IMR-90 (cell line): ENCODE results near the gene LMNB1. TPM values are rescaled to one million over a fixed set of nuclear protein-coding genes. Genes with fewer than 3 reads are reported as not detected.

Source experiments
- ATAC-seq: fragments of 200-7000 bp; cut with Tn5 transposase; 2 replicates; pipeline ENCODE4 v1.9.1; 2020; ENCODE audit warnings: low read depth, mild to moderate bottlenecking, moderate library complexity
- BruUV-seq: library from RNA; stranded (reverse); fragments of 400-500 nt; replicated peaks from 2 replicates; lab custom pipeline; 2021; lab: Mats Ljungman, UMichigan
- CTCF ChIA-PET: fragments of 300-600 bp; formaldehyde crosslinking; extraction: SDS; loops from one replicate; lab custom pipeline; 2021; ENCODE audit warnings: antibody characterized with exemption; lab: Yijun Ruan, JAX
- POLR2A ChIA-PET: fragments of 300-600 bp; sonication (Branson Sonifier 250); formaldehyde crosslinking; loops from one replicate; lab custom pipeline; 2022; ENCODE audit warnings: antibody characterized with exemption; ENCODE audit not compliant: unreplicated experiment; lab: Charles Lee
- DNase-seq: peaks from one replicate; pipeline ENCODE4 v3.0.0; 2013
- H2AFZ ChIP-seq: replicated peaks from 2 replicates; pipeline ENCODE3; 2013; ENCODE audit warnings: low read length, mild to moderate bottlenecking; ENCODE audit not compliant: poor library complexity
- H2AK5ac ChIP-seq: 2 replicates; pipeline ENCODE4 v1.6.1; 2013; ENCODE audit warnings: low read depth, low read length, inconsistent platforms
- H2AK9ac ChIP-seq: replicated peaks from 2 replicates; pipeline ENCODE3; 2013; ENCODE audit warnings: mild to moderate bottlenecking, low read depth, low read length, moderate library complexity; ENCODE audit not compliant: poor library complexity
- H2BK120ac ChIP-seq: 2 replicates; pipeline ENCODE4 v1.6.1; 2013; ENCODE audit warnings: low read depth, low read length, inconsistent platforms
- H2BK15ac ChIP-seq: 3 replicates; pipeline ENCODE4 v1.6.1; 2013; ENCODE audit warnings: low read depth, low read length, inconsistent platforms
- H2BK20ac ChIP-seq: 2 replicates; pipeline ENCODE4 v1.6.1; 2013; ENCODE audit warnings: low read depth, mild to moderate bottlenecking, inconsistent platforms, low read length, moderate library complexity
- H2BK5ac ChIP-seq: 2 replicates; pipeline ENCODE4 v1.6.1; 2013; ENCODE audit warnings: mild to moderate bottlenecking, low read depth, low read length, inconsistent platforms; ENCODE audit not compliant: poor library complexity, severe bottlenecking
- H3K14ac ChIP-seq: replicated peaks from 2 replicates; pipeline ENCODE4 v1.6.1; 2013; ENCODE audit warnings: low read depth, low read length, inconsistent platforms
- H3K18ac ChIP-seq: 2 replicates; pipeline ENCODE4 v1.6.1; 2013; ENCODE audit warnings: low read depth, low read length, control low read depth
- H3K23ac ChIP-seq: 2 replicates; pipeline ENCODE4 v1.6.1; 2013; ENCODE audit warnings: low read depth, low read length, inconsistent platforms
- H3K27ac ChIP-seq: 2 replicates; pipeline ENCODE4 v1.5.1; 2013; ENCODE audit warnings: mild to moderate bottlenecking, control low read depth, low read length; ENCODE audit not compliant: insufficient read depth
- H3K27me3 ChIP-seq: 2 replicates; pipeline ENCODE4 v1.6.1; 2013; ENCODE audit warnings: low read length; ENCODE audit not compliant: control insufficient read depth, insufficient read depth
- H3K36me3 ChIP-seq: 2 replicates; pipeline ENCODE4 v1.6.1; 2013; ENCODE audit warnings: low read length, mixed read lengths; ENCODE audit not compliant: control insufficient read depth, insufficient read depth
- H3K4ac ChIP-seq: 2 replicates; pipeline ENCODE4 v1.6.1; 2013; ENCODE audit warnings: low read depth, low read length, inconsistent platforms
- H3K4me1 ChIP-seq: 2 replicates; pipeline ENCODE4 v1.6.1; 2013; ENCODE audit warnings: low read length, mixed read lengths; ENCODE audit not compliant: control insufficient read depth, insufficient read depth
- H3K4me2 ChIP-seq: 2 replicates; pipeline ENCODE4 v1.6.1; 2013; ENCODE audit warnings: low read depth, mild to moderate bottlenecking, control low read depth, low read length, moderate library complexity
- H3K4me3 ChIP-seq: 2 replicates; pipeline ENCODE4 v1.5.1; 2013; ENCODE audit warnings: low read depth, mild to moderate bottlenecking, control low read depth, low read length, moderate library complexity; ENCODE audit not compliant: insufficient read depth
- H3K56ac ChIP-seq: 2 replicates; pipeline ENCODE4 v1.6.1; 2013; ENCODE audit warnings: low read length, inconsistent platforms; ENCODE audit not compliant: insufficient read depth; ENCODE audit errors: extremely low read depth
- H3K79me1 ChIP-seq, 2 experiments: 2 replicates each; pipeline ENCODE4 v1.6.1; 2013; ENCODE audit warnings: low read length in 2 of 2, inconsistent platforms in 1 of 2, low read depth in 1 of 2
- H3K9ac ChIP-seq: 2 replicates; pipeline ENCODE4 v1.6.1; 2013; ENCODE audit warnings: low read depth, low read length, control low read depth
- H3K9me1 ChIP-seq: 2 replicates; pipeline ENCODE4 v1.6.1; 2013; ENCODE audit warnings: low read length, inconsistent platforms; ENCODE audit not compliant: insufficient read depth
- H3K9me3 ChIP-seq: 2 replicates; pipeline ENCODE4 v1.6.1; 2013; ENCODE audit warnings: low read length; ENCODE audit not compliant: control insufficient read depth, insufficient read depth
- H4K20me1 ChIP-seq: 2 replicates; pipeline ENCODE4 v1.6.1; 2013; ENCODE audit warnings: low read length, inconsistent platforms; ENCODE audit not compliant: insufficient read depth
- H4K5ac ChIP-seq: 2 replicates; pipeline ENCODE4 v1.6.1; 2013; ENCODE audit warnings: mild to moderate bottlenecking, low read depth, low read length, control low read depth
- H4K8ac ChIP-seq, 2 experiments: 2 replicates each; pipeline ENCODE4 v1.6.1; 2013; ENCODE audit warnings: low read depth in 2 of 2, low read length in 2 of 2, control low read depth in 1 of 2, inconsistent platforms in 1 of 2
- H4K91ac ChIP-seq: 2 replicates; pipeline ENCODE4 v1.6.1; 2013; ENCODE audit warnings: low read depth, low read length, inconsistent platforms; ENCODE audit not compliant: insufficient read depth
- CEBPB ChIP-seq: IDR thresholded peaks from 2 replicates; pipeline ENCODE4 v1.6.1; 2012; ENCODE audit warnings: low read depth, low read length, improper control_type of control experiment
- CHD1 ChIP-seq: IDR thresholded peaks from 2 replicates; pipeline ENCODE4 v1.6.1; 2012; ENCODE audit warnings: low read depth, low read length, improper control_type of control experiment
- CTCF ChIP-seq: conservative IDR thresholded peaks from 2 replicates; pipeline ENCODE4 v1.5.1; 2012; ENCODE audit warnings: mild to moderate bottlenecking, low read depth, low read length, improper control_type of control experiment
- MXI1 ChIP-seq: IDR thresholded peaks from 2 replicates; pipeline ENCODE4 v1.6.1; 2012; ENCODE audit warnings: low read depth, mild to moderate bottlenecking, low read length, moderate library complexity, borderline replicate concordance
- RAD21 ChIP-seq: IDR thresholded peaks from 2 replicates; pipeline ENCODE4 v1.6.1; 2012; ENCODE audit warnings: low read length, improper control_type of control experiment
- RCOR1 ChIP-seq: IDR thresholded peaks from 2 replicates; pipeline ENCODE4 v1.6.1; 2012; ENCODE audit warnings: mild to moderate bottlenecking, low read length, improper control_type of control experiment; ENCODE audit not compliant: insufficient replicate concordance
- SMC3 ChIP-seq: fragments of 150-350 bp; IDR thresholded peaks from 2 replicates; pipeline ENCODE4 v1.6.1; 2016; ENCODE audit warnings: low read depth, mild to moderate bottlenecking, antibody characterized with exemption, low read length, moderate library complexity
- WGBS, 2 experiments: methylation state at CpG; one replicate each; pipeline versions ENCODE4 v1.1.5 to v1.1.7; 2013; ENCODE audit warnings: missing lambda C conversion rate in 2 of 2; ENCODE audit not compliant: insufficient read length in 1 of 2; ENCODE audit errors: extremely low coverage in 2 of 2; 5-methylcytosine and 5-hydroxymethylcytosine counted together
- dilution Hi-C: fragments of 300-500 bp; cut with HindIII; formaldehyde crosslinking; loops from one replicate; pipeline ENCODE4 v1.14.3; 2018; ENCODE audit warnings: low sequenced_read_pairs; ENCODE audit not compliant: unreplicated experiment
- in situ Hi-C: fragments of 300-500 bp; cut with MboI; formaldehyde crosslinking; loops from 3 replicates; pipeline ENCODE4 v1.14.3; 2019; ENCODE audit warnings: low sequenced_read_pairs, inconsistent platforms, mixed read lengths
- intact Hi-C: fragments of 100-400 bp; cut with micrococcal nuclease; formaldehyde crosslinking; loops from 2 replicates; pipeline ENCODE4 v1.10.0; 2022
- polyA plus RNA-seq, 3 experiments: library from polyadenylated mRNA; depleted of rRNA; stranded (reverse); fragments of >200 nt; gene quantifications; 2 replicates each; pipeline ENCODE4 v1.2.3, GENCODE V29; 2012; ENCODE audit warnings: low replicate concordance in 1 of 3
- total RNA-seq: library from RNA; depleted of rRNA; stranded (reverse); fragments of >200 nt; gene quantifications from 2 replicates; pipeline ENCODE4 v1.2.3, GENCODE V29; 2012

Gene LMNB1
- total and polyA plus RNA-seq, 2 of the 4 experiments (the other 2 are of a cell fraction): 36.0 to 53.6 TPM

- no peak overlapping the region for H4K91ac ChIP-seq
- no peak overlapping the region for H2BK15ac ChIP-seq
- TF ChIP-seq MXI1: no peak
- peak; percentile 71 for TF ChIP-seq RAD21
- 0 out of 2 replicates have a peak, but pooled peaks have one; percentile 19 for TF ChIP-seq CEBPB
- TF ChIP-seq CTCF: peak; percentile 70
- no peak for TF ChIP-seq CHD1
- TF ChIP-seq SMC3: peak; percentile 74
- no peak for TF ChIP-seq RCOR1
- peak; percentile 81 for DNase-seq
- no peak overlapping the region for H3K9ac ChIP-seq
- intact Hi-C loops: loop anchor here (1.0 kb wide), 2 partner anchors 104 to 124 kb away; no protein-coding TSS in a partner anchor
- peak overlapping the region; percentile 55; the same call in 1 of the 2 replicates for H3K4me2 ChIP-seq
- H4K20me1 ChIP-seq: peaks cover 8% of the 10 kb centered on the region
- H3K27me3 ChIP-seq: no peaks in the 10 kb centered on the region
- H2BK120ac ChIP-seq: no peak overlapping the region
- WGBS, 2 experiments: 42 to 100% methylated on average over 1 to 4 of the region's 7 CpGs
- H3K4me1 ChIP-seq: no peaks in the 10 kb centered on the region
- H3K18ac ChIP-seq: no peak overlapping the region
- ATAC-seq: no peak
- POLR2A ChIA-PET: no interaction called here
- no peak overlapping the region for H3K27ac ChIP-seq
- CTCF ChIA-PET: interaction anchor here (0.6 to 1.9 kb wide), 8 partner anchors 9 to 162 kb away, joined by 3 to 9 read pairs (median 4); no protein-coding TSS in a partner anchor
- H2AFZ ChIP-seq: no peak overlapping the region
- H3K14ac ChIP-seq: no peak overlapping the region
- H3K36me3 ChIP-seq: no peaks in the 10 kb centered on the region
- no peak overlapping the region for H2AK5ac ChIP-seq
- H3K56ac ChIP-seq: no peak overlapping the region
- no peak overlapping the region for H2BK20ac ChIP-seq
- H3K4ac ChIP-seq: no peak overlapping the region
- in situ Hi-C loops: loop anchor here (10.0 kb wide), 1 partner anchor 435 kb away; no protein-coding TSS in a partner anchor
- no peaks in the 10 kb centered on the region for H3K9me1 ChIP-seq
- H3K79me1 ChIP-seq: peaks cover 0 to 3% of the 10 kb centered on the region in 2 experiments; a peak in 1 of 4 replicates
- BruUV-seq: no TSS peak
- no peaks in the 10 kb centered on the region for H3K9me3 ChIP-seq
- H3K4me3 ChIP-seq: no peak overlapping the region
- H2AK9ac ChIP-seq: no peak overlapping the region
- no peak overlapping the region for H4K5ac ChIP-seq
- dilution Hi-C loops: loop anchor here (25.0 kb wide), 1 partner anchor 118 kb away; no protein-coding TSS in a partner anchor
- H4K8ac ChIP-seq: no peak overlapping the region; a peak in 1 of 4 replicates
- no peak overlapping the region for H2BK5ac ChIP-seq
- no peak overlapping the region; the same call in 1 of the 2 replicates for H3K23ac ChIP-seq
These were observed 3.4 kb downstream of the LMNB1 start for GRCh38 chr5:126780165-126780827.
